Measurements from ENCODE around the gene MYG1. TPM values are rescaled to one million over a fixed set of nuclear protein-coding genes. Genes with fewer than 3 reads are reported as not detected.

MYG1 gene
- total RNA-seq, 1 donor from 2014 or later = 27.5 TPM

DNA sequence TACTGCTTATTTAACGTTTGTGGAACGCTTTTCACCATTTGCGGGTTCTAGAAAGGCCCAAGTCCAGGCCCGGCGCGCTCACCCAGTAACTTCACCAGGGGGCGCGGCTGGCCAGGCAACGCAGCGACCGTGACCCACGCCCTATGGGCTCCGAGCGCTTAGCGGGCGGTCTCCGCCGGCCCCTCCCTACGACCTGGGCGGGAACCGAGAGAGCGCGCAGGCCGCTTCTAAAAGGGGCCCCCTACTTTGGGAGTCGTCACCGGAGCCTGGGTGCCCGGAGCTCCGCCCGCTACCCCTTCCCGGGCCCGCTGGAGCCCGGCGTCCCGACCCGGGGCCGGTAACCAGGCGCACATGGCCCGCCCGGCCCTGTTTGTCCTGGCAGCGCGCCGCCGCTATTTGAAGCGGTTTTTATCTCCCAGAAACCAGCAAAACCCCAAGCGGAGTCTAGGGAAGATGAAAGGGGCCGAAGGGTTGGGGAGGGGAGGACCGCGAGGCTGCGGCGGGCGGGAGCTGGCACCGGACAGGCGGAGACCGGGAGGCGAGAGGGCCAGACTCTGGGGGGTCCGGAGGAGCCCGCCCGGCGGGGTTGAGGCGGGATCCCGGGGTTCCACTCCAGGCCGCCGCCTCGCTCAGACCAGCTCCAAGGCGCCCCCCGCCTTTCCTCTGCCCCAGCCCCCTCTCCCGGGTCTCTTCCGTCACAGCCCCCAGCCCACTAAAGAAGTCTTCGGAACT lies 25.4 kb downstream of the MYG1 start:
- TF ChIP-seq, protein P1, sequence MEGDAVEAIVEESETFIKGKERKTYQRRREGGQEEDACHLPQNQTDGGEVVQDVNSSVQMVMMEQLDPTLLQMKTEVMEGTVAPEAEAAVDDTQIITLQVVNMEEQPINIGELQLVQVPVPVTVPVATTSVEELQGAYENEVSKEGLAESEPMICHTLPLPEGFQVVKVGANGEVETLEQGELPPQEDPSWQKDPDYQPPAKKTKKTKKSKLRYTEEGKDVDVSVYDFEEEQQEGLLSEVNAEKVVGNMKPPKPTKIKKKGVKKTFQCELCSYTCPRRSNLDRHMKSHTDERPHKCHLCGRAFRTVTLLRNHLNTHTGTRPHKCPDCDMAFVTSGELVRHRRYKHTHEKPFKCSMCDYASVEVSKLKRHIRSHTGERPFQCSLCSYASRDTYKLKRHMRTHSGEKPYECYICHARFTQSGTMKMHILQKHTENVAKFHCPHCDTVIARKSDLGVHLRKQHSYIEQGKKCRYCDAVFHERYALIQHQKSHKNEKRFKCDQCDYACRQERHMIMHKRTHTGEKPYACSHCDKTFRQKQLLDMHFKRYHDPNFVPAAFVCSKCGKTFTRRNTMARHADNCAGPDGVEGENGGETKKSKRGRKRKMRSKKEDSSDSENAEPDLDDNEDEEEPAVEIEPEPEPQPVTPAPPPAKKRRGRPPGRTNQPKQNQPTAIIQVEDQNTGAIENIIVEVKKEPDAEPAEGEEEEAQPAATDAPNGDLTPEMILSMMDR (IDR thresholded peaks at IDR 0.05) = peak; percentile 83 to 90 (median 83)
- Histone ChIP-seq H3K4me3 (peak overlapping the region; percentile 72 to 79), H3K9me3 (no peaks in the 10 kb centered on the region), H3K4me1 (peaks cover 4 to 28% of the 10 kb centered on the region in 2 donors), H3K36me3 (no peaks in the 10 kb centered on the region), H3K27ac (peak overlapping the region; percentile 88 to 90), H3K27me3 (no peaks in the 10 kb centered on the region)
- intact Hi-C loops (cut with DNase I) = loop anchor here (1.0 to 2.0 kb wide), 3 partner anchors 20 to 96 kb away; no protein-coding TSS in a partner anchor
- DNase-seq (ENCODE audit: low spot score in 2 of 2) = peak; percentile 72 to 97

DNA sequence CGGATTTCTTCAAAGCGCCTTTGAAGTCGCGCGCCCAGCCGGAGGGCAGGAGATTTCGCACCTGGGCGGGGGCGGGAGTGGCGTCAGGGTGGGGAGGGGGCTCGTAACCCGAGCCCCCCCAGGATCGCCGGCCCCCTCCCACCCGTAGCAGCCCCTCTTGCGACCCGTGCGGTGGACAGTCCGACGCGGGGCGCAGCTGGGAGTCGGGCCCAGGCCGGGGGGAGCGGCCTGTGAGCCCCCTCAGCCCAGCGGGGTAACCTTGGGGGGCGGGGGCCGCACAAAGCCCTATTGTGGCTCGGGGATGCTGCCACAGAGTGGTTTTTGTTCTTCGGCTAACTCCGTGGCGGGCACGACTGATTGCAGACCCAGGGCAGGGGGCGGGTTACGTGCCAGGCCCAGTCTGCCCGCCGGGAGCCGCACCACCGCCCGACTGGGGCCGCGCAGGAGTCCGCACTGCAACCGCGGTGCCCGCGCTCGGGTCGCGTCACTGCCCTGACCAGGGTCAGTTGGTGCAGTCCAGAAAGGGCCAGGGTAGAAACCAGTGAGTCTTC lies 26.1 kb downstream of the MYG1 start:
- Histone ChIP-seq H3K36me3 (no peaks in the 10 kb centered on the region), H3K4me3 (peak overlapping the region; percentile 72 to 79), H3K27ac (peak overlapping the region; percentile 88 to 90), H3K27me3 (no peaks in the 10 kb centered on the region), H3K9me3 (no peaks in the 10 kb centered on the region), H3K4me1 (peaks cover 4 to 22% of the 10 kb centered on the region in 2 donors)
- intact Hi-C loops (cut with DNase I) = loop anchor here (1.0 to 2.0 kb wide), 2 partner anchors 53 to 96 kb away; no protein-coding TSS in a partner anchor
- TF ChIP-seq, protein P1 (IDR thresholded peaks at IDR 0.05) = peak in 1 of 3 experiments; percentile 8
- peak in 1 of 2 donors; percentile 70 for DNase-seq (ENCODE audit: low spot score in 2 of 2)

DNA sequence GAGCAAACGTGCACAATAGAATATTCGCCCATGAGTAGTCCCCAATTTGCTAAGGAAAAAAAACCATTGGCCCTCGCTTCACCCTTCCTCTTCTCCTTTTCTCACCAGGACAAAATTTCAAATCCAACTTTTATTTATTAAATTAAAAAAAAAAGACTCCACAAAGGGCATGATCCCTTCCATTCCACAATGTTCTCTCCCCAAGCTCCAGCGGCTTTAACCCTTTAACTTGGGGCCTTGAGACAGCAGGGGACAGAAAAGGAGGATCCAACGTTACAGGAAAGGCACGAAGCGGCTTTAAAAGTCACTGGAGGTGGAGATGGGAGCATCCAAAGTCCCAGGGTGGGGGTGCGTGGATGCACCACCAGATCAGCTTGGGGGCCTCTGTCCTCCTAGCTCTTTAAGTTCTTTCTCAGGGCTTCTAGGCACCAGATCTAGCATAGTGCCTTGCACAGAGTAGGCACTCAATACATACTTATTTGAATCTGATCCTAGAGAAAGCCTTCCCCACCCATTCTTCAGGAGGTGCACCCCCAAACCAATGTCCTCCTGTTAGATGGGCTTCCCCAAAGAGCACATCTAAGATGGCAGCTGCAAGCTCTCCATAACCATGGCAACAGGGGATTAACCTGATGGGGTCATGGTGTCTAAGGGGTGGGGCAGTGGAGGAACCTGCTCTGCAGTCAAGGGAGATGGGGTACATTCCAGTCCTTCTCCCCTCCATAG lies 27.1 kb downstream of the MYG1 start:
- intact Hi-C loops (cut with DNase I) = no loop called here
- H3K27ac ChIP-seq = no peak overlapping the region
- H3K36me3 ChIP-seq = no peaks in the 10 kb centered on the region
- peaks cover 4 to 20% of the 10 kb centered on the region in 2 donors for H3K4me1 ChIP-seq
- no peaks in the 10 kb centered on the region for H3K9me3 ChIP-seq
- DNase-seq (ENCODE audit: low spot score in 2 of 2) = no peak
- TF ChIP-seq, protein P1 (IDR thresholded peaks at IDR 0.05) = no peak
- no peak overlapping the region for H3K4me3 ChIP-seq
- no peaks in the 10 kb centered on the region for H3K27me3 ChIP-seq

DNA sequence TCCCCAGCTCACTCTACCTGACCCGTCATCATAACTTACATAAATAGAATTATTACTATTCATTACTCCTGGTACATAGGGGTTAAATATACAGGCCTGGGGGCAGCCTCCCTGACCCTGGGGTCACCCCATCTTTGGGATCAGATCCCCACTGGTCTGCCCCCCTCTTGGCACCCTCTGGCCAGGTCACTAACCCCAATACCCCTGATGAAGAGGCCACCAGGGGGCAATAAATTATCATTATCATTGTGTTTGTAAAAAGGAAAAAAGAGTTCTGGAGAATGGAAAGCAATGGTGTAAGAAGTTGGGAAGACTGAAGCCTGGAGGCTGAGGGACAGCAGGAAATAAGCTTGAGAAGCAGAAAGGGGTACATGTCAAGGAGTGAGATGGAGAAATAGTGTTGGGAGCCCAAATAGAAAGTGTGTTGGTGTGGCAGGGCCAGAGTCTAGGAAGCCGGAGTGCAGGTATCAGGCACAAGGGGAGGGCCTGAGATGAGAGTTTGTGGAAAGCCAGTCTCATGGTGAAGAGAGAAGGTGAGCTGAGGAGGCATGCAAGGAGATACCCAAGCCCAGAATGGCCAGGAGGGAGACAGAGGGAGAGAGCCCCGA lies 28.0 kb downstream of the MYG1 start:
- Histone ChIP-seq H3K4me3 (no peak overlapping the region), H3K27ac (no peak overlapping the region), H3K4me1 (peaks cover 0 to 14% of the 10 kb centered on the region in 2 donors), H3K9me3 (no peaks in the 10 kb centered on the region), H3K36me3 (no peaks in the 10 kb centered on the region), H3K27me3 (no peaks in the 10 kb centered on the region)
- TF ChIP-seq, protein P1 (IDR thresholded peaks at IDR 0.05) = peak in 2 of 3 experiments; percentile 15 to 29
- DNase-seq (ENCODE audit: low spot score in 2 of 2) = no peak
- intact Hi-C loops (cut with DNase I) = no loop called here

DNA sequence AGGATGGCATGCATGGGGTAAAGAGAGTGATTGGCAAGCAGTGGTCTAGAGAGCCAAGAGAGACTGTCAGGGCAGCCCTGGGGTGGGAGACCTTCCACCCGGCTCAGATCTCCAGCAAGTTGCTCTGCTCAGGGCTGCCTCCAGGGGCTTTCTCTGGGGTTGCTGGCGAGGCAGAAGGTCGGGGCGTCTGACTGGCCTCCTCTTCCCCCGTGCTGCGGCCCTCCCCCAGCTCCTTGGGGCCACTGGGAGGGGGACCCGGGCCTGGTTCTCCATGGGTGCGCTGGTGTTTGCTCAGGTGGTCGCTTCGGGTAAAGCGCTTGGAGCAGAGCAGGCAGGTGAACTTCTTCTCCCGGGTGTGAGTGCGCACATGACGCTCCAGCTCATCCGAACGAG lies 28.5 kb downstream of the MYG1 start:
- intact Hi-C loops (cut with DNase I) = no loop called here

More for the DNA sequence above, 28.5 kb downstream of the MYG1 start:
- no peak for DNase-seq (ENCODE audit: low spot score in 2 of 2)
- H3K36me3 ChIP-seq = no peaks in the 10 kb centered on the region
- H3K27me3 ChIP-seq = no peaks in the 10 kb centered on the region
- TF ChIP-seq, protein P1 (IDR thresholded peaks at IDR 0.05) = no peak
- no peak overlapping the region for H3K27ac ChIP-seq
- H3K9me3 ChIP-seq = no peaks in the 10 kb centered on the region
- H3K4me3 ChIP-seq = no peak overlapping the region
- peaks cover 0 to 14% of the 10 kb centered on the region in 2 donors for H3K4me1 ChIP-seq

Measured in ascending aorta (tissue), 2 donors.